DMS114 treated with DMSO at 0.1 percent for 48 hours (cell line): ENCODE measurements around the gene CYBRD1.

Experiments used
- DNase-seq: peaks from one replicate; lab custom pipeline; 2025; ENCODE audit not compliant: unreplicated experiment; lab: John Stamatoyannopoulos, UW

Gene CYBRD1

DNA sequence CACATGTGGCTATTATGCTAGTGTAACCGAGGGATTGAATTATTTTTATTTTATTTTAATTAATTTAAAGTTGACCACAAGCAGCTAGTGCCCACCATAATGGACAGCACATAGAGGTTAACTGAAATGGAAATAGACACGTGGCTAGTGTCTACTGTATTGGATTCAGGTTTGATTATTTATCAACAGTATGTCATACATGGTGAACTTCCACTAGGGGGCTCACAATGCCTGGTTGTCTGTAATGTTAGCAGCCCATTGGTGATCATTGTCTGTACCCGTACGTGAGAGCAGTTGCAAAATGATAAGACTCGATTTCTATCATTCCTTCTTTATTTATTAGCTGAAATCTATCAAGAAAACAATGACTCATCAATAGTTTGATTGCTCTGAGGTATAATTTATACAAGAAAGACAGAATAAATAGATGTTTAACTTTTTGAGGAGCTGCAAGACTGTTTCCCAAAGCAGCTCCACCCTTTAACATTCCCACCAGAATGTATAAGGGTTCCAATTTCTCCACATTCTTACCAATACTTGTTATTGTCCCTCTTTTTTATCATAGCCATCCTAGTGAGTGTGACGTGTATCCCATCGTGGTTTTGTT, 76.5 kb downstream of the CYBRD1 start:
- peak; percentile 60 for DNase-seq

DNA sequence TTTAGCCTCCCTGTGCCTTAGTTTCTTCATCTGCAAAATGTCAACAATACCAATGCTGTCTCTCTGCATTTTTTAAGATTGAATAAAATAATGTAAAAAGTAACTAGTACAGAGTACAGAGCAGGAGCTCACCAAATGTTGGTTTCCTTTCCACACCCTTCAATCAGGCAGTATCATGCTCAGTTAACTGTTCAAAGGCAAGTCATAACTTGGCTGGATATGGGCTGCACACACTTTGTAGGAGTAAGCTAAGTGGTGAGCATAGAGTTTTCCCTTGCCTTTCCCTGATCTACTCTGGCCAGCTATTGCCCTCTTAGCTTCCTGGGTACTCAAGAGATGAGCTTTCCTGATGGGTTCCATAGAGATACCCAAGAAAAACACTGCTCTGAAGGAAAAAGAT, 77.9 kb downstream of the CYBRD1 start:
- no peak for DNase-seq

DNA sequence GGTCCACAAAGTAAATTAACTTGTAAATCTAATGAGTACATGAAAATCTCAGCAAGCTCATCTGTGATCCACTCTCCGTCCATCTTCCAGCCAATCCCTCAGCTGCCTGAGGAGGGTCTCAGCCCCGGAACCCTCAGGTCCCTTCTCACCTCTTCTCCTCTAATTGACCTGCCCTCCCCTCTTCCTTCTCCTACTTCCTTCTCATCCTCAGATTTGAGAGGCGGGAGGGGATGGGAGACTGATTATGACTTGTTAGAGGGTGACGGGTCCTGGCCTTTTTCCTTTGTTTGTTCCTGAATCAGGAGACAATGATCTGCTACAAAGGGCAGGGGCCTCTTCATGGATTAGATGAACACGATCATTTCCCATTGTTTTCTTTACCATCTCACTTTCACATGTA, 80.1 kb downstream of the CYBRD1 start:
- DNase-seq: no peak
